ENCODE measurements around the gene SBF2.

Gene SBF2

DNA sequence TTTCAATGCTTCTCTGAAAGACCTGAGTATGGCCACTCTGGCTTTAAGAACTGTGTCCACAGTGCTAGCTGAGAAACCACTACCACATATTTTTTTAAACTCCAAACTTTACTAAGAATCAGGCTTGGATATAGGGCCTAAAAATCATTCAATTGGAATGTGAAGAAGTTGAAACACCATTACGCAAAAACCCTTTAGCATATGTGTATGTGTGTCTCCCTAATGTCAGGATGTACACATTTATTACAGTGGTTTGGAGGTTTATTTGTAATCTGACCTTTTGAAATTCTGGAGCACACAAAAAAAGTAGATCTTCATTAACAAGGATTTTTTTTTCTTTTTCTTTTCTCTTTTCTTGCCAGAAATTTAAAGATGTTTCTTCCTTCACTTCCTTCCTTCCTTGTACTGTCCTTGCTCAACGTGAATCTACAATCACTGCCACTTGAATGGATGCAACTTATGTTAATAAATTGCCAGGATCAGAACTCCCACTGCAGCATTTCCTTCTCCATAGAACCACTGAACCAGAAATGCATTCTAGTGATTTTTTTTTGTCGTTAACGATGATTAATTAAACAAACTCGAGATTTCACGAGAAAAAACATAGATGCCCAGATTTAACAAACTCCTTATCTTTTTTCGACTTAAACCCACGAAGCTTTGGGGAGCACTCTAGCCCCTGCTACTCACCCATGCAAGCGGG lies 7.8 kb upstream of the SBF2 start:
- no peak for TF ChIP-seq GABPA (IDR thresholded peaks at IDR 0.05; ENCODE audit: low read depth)
- TF ChIP-seq, protein P1, sequence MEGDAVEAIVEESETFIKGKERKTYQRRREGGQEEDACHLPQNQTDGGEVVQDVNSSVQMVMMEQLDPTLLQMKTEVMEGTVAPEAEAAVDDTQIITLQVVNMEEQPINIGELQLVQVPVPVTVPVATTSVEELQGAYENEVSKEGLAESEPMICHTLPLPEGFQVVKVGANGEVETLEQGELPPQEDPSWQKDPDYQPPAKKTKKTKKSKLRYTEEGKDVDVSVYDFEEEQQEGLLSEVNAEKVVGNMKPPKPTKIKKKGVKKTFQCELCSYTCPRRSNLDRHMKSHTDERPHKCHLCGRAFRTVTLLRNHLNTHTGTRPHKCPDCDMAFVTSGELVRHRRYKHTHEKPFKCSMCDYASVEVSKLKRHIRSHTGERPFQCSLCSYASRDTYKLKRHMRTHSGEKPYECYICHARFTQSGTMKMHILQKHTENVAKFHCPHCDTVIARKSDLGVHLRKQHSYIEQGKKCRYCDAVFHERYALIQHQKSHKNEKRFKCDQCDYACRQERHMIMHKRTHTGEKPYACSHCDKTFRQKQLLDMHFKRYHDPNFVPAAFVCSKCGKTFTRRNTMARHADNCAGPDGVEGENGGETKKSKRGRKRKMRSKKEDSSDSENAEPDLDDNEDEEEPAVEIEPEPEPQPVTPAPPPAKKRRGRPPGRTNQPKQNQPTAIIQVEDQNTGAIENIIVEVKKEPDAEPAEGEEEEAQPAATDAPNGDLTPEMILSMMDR (IDR thresholded peaks at IDR 0.05; ENCODE audit: insufficient read depth, low read length), result no peak
- TF ChIP-seq, protein P2, sequence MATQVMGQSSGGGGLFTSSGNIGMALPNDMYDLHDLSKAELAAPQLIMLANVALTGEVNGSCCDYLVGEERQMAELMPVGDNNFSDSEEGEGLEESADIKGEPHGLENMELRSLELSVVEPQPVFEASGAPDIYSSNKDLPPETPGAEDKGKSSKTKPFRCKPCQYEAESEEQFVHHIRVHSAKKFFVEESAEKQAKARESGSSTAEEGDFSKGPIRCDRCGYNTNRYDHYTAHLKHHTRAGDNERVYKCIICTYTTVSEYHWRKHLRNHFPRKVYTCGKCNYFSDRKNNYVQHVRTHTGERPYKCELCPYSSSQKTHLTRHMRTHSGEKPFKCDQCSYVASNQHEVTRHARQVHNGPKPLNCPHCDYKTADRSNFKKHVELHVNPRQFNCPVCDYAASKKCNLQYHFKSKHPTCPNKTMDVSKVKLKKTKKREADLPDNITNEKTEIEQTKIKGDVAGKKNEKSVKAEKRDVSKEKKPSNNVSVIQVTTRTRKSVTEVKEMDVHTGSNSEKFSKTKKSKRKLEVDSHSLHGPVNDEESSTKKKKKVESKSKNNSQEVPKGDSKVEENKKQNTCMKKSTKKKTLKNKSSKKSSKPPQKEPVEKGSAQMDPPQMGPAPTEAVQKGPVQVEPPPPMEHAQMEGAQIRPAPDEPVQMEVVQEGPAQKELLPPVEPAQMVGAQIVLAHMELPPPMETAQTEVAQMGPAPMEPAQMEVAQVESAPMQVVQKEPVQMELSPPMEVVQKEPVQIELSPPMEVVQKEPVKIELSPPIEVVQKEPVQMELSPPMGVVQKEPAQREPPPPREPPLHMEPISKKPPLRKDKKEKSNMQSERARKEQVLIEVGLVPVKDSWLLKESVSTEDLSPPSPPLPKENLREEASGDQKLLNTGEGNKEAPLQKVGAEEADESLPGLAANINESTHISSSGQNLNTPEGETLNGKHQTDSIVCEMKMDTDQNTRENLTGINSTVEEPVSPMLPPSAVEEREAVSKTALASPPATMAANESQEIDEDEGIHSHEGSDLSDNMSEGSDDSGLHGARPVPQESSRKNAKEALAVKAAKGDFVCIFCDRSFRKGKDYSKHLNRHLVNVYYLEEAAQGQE (IDR thresholded peaks at IDR 0.05; ENCODE audit: insufficient replicate concordance, low read depth), result no peak
- TF ChIP-seq POLR2AphosphoS5 (IDR thresholded peaks at IDR 0.05; ENCODE audit: low read depth), result no peak
- no peak for TF ChIP-seq SPI1 (IDR thresholded peaks at IDR 0.05; ENCODE audit: borderline replicate concordance, low read depth)
- H3K27me3 ChIP-seq (ENCODE audit: insufficient read depth, poor library complexity, severe bottlenecking), result no peaks in the 10 kb centered on the region
- no peak for DNase-seq (ENCODE audit: low read depth in 1 of 2, low spot score in 1 of 2)
- H3K27ac ChIP-seq (replicated peaks), result no peak overlapping the region
- H3K4me3 ChIP-seq (replicated peaks; ENCODE audit: insufficient read depth, low read length), result no peak overlapping the region

DNA sequence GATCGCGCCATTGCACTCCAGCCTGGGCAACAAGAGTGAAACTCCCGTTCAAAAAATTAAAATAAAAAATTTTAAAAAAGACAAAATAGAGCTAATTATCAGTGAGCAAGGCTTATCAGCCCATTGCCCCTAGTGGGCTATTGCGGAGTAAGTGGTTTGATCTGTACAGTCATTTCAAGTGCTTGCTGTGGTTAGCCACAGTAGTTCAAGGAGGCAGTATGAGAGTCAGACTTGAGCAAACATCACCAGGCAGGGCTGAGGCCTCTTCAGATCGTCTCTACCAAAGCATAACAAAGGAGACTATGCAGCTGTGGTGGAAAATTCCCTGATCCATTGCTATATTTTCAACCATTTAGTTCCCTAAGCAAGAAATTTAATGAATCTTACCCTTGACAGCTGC lies 4.3 kb upstream of the SBF2 start:
- no peak overlapping the region for H3K27ac ChIP-seq (replicated peaks)
- TF ChIP-seq POLR2AphosphoS5 (IDR thresholded peaks at IDR 0.05; ENCODE audit: low read depth) (peak; percentile 77), SPI1 (IDR thresholded peaks at IDR 0.05; ENCODE audit: borderline replicate concordance, low read depth) (no peak), GABPA (IDR thresholded peaks at IDR 0.05; ENCODE audit: low read depth) (no peak)
- H3K4me3 ChIP-seq (replicated peaks; ENCODE audit: insufficient read depth, low read length), result no peak overlapping the region
- peak; percentile 27 to 65 for DNase-seq (ENCODE audit: low read depth in 1 of 2, low spot score in 1 of 2)
- no peaks in the 10 kb centered on the region for H3K27me3 ChIP-seq (ENCODE audit: insufficient read depth, poor library complexity, severe bottlenecking)

DNA sequence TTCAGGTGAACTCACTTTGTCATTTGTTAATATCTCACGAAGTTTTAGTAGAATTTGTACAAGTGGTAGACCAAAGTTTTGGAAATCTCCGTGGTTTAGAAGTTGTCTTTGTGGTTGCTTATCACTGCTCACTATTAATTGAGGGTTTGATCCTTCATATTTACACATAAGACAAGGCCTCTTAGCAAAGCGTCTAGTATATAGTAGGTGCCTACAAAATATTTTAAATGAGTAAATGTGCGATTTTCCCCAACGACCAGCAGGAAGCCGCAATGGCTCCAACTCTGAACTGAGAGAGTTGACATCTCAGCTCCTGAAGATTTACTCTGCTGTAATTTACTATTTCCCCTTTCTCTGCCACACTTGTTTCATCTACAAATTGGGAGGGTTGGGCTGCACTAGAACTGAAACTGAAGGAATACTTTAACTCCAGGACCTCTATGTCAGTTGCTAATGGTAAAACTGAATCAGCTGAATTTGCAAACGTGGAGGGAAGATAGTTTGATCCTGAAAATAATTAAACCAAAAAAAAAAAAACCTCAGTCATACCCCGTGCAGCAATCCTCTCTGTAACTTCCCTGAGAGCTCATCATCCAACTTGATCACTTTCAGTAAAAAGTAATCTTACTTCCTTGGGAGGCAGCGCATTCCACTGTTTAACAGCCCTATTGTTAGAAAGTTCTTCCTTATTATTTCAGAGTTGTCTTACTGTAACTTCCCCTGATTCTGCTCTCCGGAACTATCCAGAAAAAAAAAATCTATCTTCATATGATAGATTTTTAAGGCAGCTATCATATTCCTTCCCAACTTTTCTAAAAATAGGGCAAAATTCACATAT lies 1.3 kb upstream of the SBF2 start:
- peak in 1 of 2 experiments; percentile 27 for DNase-seq (ENCODE audit: low read depth in 1 of 2, low spot score in 1 of 2)
- Histone ChIP-seq H3K27ac (replicated peaks) (no peak overlapping the region), H3K4me3 (replicated peaks; ENCODE audit: insufficient read depth, low read length) (peak overlapping the region; percentile 90), H3K27me3 (ENCODE audit: insufficient read depth, poor library complexity, severe bottlenecking) (no peaks in the 10 kb centered on the region)
- TF ChIP-seq GABPA (IDR thresholded peaks at IDR 0.05; ENCODE audit: low read depth), result no peak

DNA sequence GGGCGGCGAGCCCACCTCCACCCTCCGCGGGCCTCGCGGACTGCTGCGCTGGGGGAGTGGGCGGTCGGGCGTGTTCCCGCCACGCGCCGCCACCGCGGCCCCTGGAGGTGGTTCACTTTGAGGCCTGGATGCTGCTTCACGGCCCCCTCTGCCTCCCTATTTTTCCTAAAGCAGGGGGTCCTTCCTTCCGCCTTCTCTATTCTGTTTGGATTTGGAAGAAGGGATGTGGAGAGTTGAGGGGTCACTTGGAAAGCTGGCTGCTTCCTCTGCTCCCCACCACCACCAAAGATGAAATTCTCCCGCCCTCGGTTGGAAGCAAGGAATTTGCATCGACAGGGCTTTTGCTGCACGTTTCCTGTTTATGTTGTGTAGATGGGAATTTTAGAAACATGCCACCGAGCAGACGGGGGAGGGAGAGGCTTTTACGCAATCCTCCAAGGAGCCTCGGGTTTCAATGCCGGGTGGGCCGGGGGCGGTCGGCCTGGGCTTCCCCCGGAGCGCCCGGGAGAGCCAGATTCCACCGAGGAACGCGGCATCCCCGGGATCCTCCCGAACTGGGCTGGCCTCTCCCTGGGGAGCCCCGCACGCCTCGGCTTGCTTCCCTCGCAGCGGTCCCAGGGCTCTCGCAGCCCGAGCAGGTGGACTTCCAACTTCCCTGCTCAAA lies 403 bp upstream of the SBF2 start:
- Histone ChIP-seq H3K27ac (replicated peaks) (peak overlapping the region; percentile 24; the same call in 1 of the 2 replicates), H3K4me3 (replicated peaks; ENCODE audit: insufficient read depth, low read length) (peak overlapping the region; percentile 90), H3K27me3 (ENCODE audit: insufficient read depth, poor library complexity, severe bottlenecking) (no peaks in the 10 kb centered on the region)
- TF ChIP-seq SPI1 (IDR thresholded peaks at IDR 0.05; ENCODE audit: borderline replicate concordance, low read depth), result no peak
- TF ChIP-seq POLR2AphosphoS5 (IDR thresholded peaks at IDR 0.05; ENCODE audit: low read depth), result no peak
- TF ChIP-seq, protein P2 (IDR thresholded peaks at IDR 0.05; ENCODE audit: insufficient replicate concordance, low read depth), result no peak
- TF ChIP-seq, protein P1 (IDR thresholded peaks at IDR 0.05; ENCODE audit: insufficient read depth, low read length), result no peak
- TF ChIP-seq GABPA (IDR thresholded peaks at IDR 0.05; ENCODE audit: low read depth), result no peak
- no peak for DNase-seq (ENCODE audit: low read depth in 1 of 2, low spot score in 1 of 2)
